ENCODE measurements around the gene SH3PXD2A.

- TF ChIP-seq POU2F2 (IDR thresholded peaks at IDR 0.05; ENCODE audit: low read depth, low read length) (no peak), SPI1 (IDR thresholded peaks at IDR 0.05; ENCODE audit: low read depth, low read length) (no peak)
Observed at GRCh38 chr10:103854686-103855391, 537 bp downstream of the SH3PXD2A start.

All from GM12891 (cell line).